ENCODE data around the gene BATF. TPM values are rescaled to one million over a fixed set of nuclear protein-coding genes. Genes with fewer than 3 reads are reported as not detected.
A peak's percentile ranks its signal among the peaks of the same experiment; 100 is the strongest.

Gene BATF
- total RNA-seq, 2 experiments from 2014 or later: 46.4 to 47.0 TPM

- peak; percentile 11 for ATAC-seq
- peaks cover 67% of the 10 kb centered on the region for H3K4me1 Mint-ChIP-seq (ENCODE audit: low read depth)
- intact Hi-C loops (cut with micrococcal nuclease): loop anchor here (10.0 kb wide), 1 partner anchor 264 kb away; no protein-coding TSS in a partner anchor
- H3K4me3 Mint-ChIP-seq: no peak overlapping the region
- TF ChIP-seq CTCF (IDR thresholded peaks at IDR 0.05): no peak
- no peaks in the 10 kb centered on the region for H3K36me3 Mint-ChIP-seq (ENCODE audit: low read depth)
- no peaks in the 10 kb centered on the region for H3K9me3 Mint-ChIP-seq
- DNase-seq: peak; percentile 49
- H3K27ac Mint-ChIP-seq: no peak overlapping the region
- ChIA-PET POLR2A (interaction anchor here (0.7 to 1.2 kb wide), 3 partner anchors 10 to 85 kb away, joined by 3 read pairs; no protein-coding TSS in a partner anchor), CTCF (interaction anchor here (0.8 to 4.1 kb wide), 7 partner anchors 8 to 86 kb away, joined by 3 to 37 read pairs (median 3); partner anchors contain the start of gene FLVCR2)
- H3K27me3 Mint-ChIP-seq: peaks cover 2% of the 10 kb centered on the region
Observed at GRCh38 chr14:75568791-75569190, 46.5 kb downstream of the BATF start.

- H3K36me3 Mint-ChIP-seq (ENCODE audit: low read depth): no peaks in the 10 kb centered on the region
- POLR2A ChIA-PET: interaction anchor here (1.1 kb wide), 1 partner anchor 27 kb away, joined by 4 read pairs; no protein-coding TSS in a partner anchor
- CTCF ChIA-PET: interaction anchor here (1.7 to 12.0 kb wide), 3 partner anchors 10 to 84 kb away, joined by 4 to 281 read pairs (median 38); partner anchors contain the start of genes BATF, ERG28 and TTLL5
- no peak overlapping the region for H3K4me3 Mint-ChIP-seq
- intact Hi-C loops (cut with micrococcal nuclease): no loop called here
- DNase-seq (no peak), ATAC-seq (no peak)
- H3K27me3 Mint-ChIP-seq: peaks cover 2% of the 10 kb centered on the region
- H3K4me1 Mint-ChIP-seq (ENCODE audit: low read depth): peaks cover 56% of the 10 kb centered on the region
- no peaks in the 10 kb centered on the region for H3K9me3 Mint-ChIP-seq
- no peak for TF ChIP-seq CTCF (IDR thresholded peaks at IDR 0.05)
- H3K27ac Mint-ChIP-seq: no peak overlapping the region
Observed at GRCh38 chr14:75570797-75571196, 48.5 kb downstream of the BATF start.

GRCh38 chr14:75572104-75572503, 49.8 kb downstream of the BATF start:
- CTCF ChIA-PET: interaction anchor here (1.7 to 12.0 kb wide), 4 partner anchors 11 to 83 kb away, joined by 4 to 281 read pairs (median 22); partner anchors contain the start of genes BATF, ERG28 and TTLL5
- no peak overlapping the region for H3K4me3 Mint-ChIP-seq
- no peaks in the 10 kb centered on the region for H3K9me3 Mint-ChIP-seq
- H3K27me3 Mint-ChIP-seq: peaks cover 2% of the 10 kb centered on the region
- H3K4me1 Mint-ChIP-seq (ENCODE audit: low read depth): peaks cover 43% of the 10 kb centered on the region
- no peak overlapping the region for H3K27ac Mint-ChIP-seq
- no peaks in the 10 kb centered on the region for H3K36me3 Mint-ChIP-seq (ENCODE audit: low read depth)
- no peak for DNase-seq
- TF ChIP-seq CTCF (IDR thresholded peaks at IDR 0.05): no peak
- no peak for ATAC-seq
- POLR2A ChIA-PET: no interaction called here
- intact Hi-C loops (cut with micrococcal nuclease): no loop called here

GRCh38 chr14:75577090-75577489, 54.8 kb downstream of the BATF start:
- CTCF ChIA-PET: interaction anchor here (0.8 to 12.0 kb wide), 50 partner anchors 9 to 411 kb away, joined by 3 to 281 read pairs (median 5); partner anchors contain the start of genes ERG28, IFT43 and TTLL5
- DNase-seq (peak; percentile 38), ATAC-seq (no peak)
- Mint-ChIP-seq H3K36me3 (ENCODE audit: low read depth) (no peaks in the 10 kb centered on the region), H3K27ac (no peak overlapping the region), H3K27me3 (peaks cover 4% of the 10 kb centered on the region), H3K4me3 (peak overlapping the region; percentile 77), H3K4me1 (ENCODE audit: low read depth) (peaks cover 20% of the 10 kb centered on the region), H3K9me3 (no peaks in the 10 kb centered on the region)
- POLR2A ChIA-PET: interaction anchor here (1.2 to 1.5 kb wide), 3 partner anchors 9 to 275 kb away, joined by 3 to 4 read pairs (median 3); no protein-coding TSS in a partner anchor
- intact Hi-C loops (cut with micrococcal nuclease): loop anchor here (1.0 kb wide), 1 partner anchor 77 kb away; no protein-coding TSS in a partner anchor
- no peak for TF ChIP-seq CTCF (IDR thresholded peaks at IDR 0.05)

- ChIA-PET CTCF (interaction anchor here (0.9 to 12.0 kb wide), 49 partner anchors 10 to 410 kb away, joined by 3 to 281 read pairs (median 5); partner anchors contain the start of genes ERG28, IFT43 and TTLL5), POLR2A (interaction anchor here (0.9 to 1.7 kb wide), 5 partner anchors 10 to 276 kb away, joined by 3 to 5 read pairs (median 4); no protein-coding TSS in a partner anchor)
- H3K27me3 Mint-ChIP-seq: peaks cover 3% of the 10 kb centered on the region
- peak; percentile 93 for ATAC-seq
- no peaks in the 10 kb centered on the region for H3K36me3 Mint-ChIP-seq (ENCODE audit: low read depth)
- intact Hi-C loops (cut with micrococcal nuclease): loop anchor here (1.0 kb wide), 1 partner anchor 77 kb away; no protein-coding TSS in a partner anchor
- peak; percentile 88 for DNase-seq
- no peaks in the 10 kb centered on the region for H3K9me3 Mint-ChIP-seq
- peak; percentile 66 for TF ChIP-seq CTCF (IDR thresholded peaks at IDR 0.05)
- H3K4me1 Mint-ChIP-seq (ENCODE audit: low read depth): peaks cover 20% of the 10 kb centered on the region
- H3K4me3 Mint-ChIP-seq: peak overlapping the region; percentile 77
- peak overlapping the region; percentile 59 for H3K27ac Mint-ChIP-seq
Observed at GRCh38 chr14:75577729-75578101, 55.4 kb downstream of the BATF start.

All from activated CD8-positive, alpha-beta T cell treated with anti-CD3 and anti-CD28 coated beads for 36 hours (primary cell).